NCI-H2196 (cell line): ENCODE data around the gene PIGK.

Experiments used
- DNase-seq: peaks from one replicate; lab custom pipeline; 2025; ENCODE audit not compliant: unreplicated experiment; lab: John Stamatoyannopoulos, UW

Gene PIGK

GRCh38 chr1:77100875-77101274 lies 118.4 kb downstream of the PIGK start:
- no peak for DNase-seq

GRCh38 chr1:77096496-77097255 lies 122.6 kb downstream of the PIGK start:
- no peak for DNase-seq

GRCh38 chr1:77095236-77095635 lies 124.0 kb downstream of the PIGK start:
- no peak for DNase-seq

GRCh38 chr1:77089756-77090155 lies 129.5 kb downstream of the PIGK start:
- no peak for DNase-seq

DNA sequence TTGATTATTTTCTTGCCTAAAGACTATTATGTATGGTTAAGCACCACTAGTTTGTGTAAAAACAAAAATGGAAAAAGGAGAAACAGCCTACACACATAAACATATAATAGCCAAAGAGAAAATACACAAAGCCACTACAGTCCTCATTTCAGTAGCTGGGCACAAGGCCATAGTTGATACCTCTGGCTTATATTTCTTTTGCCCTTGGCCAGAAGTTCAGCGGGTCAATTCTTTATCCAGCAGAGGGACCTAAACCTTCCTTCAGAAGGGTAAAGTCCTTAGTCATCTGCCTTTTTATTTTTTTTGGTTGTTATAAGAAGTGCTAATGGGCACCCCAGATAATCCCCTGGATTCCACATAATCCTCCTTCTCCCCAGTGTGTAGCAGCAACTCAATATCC lies 134.1 kb downstream of the PIGK start:
- DNase-seq: no peak

GRCh38 chr1:77084457-77084856 lies 134.8 kb downstream of the PIGK start:
- no peak for DNase-seq

- DNase-seq: no peak
Measured at GRCh38 chr1:77081834-77082233, 137.4 kb downstream of the PIGK start.

- no peak for DNase-seq
Measured at GRCh38 chr1:77076759-77077158, 142.5 kb downstream of the PIGK start.

DNA sequence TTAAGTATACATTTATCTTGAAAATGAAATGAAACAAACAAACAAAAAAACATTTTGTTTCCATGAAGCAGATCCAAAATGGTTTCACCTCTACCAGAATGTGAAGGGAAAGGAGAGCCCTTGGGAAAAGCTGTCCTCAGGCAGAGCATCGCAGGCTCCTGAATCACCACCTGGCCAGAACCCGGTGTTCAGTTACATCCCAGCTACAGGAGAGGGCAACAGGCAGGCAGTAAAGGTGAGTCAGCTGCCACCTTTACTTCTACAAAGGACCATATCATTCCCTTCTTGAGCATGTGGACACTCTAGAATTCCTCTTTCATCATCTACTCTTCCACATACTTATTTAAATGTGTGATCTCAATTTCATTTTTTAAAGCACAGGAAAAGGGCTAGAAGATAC lies 151.2 kb downstream of the PIGK start:
- peak; percentile 24 for DNase-seq

DNA sequence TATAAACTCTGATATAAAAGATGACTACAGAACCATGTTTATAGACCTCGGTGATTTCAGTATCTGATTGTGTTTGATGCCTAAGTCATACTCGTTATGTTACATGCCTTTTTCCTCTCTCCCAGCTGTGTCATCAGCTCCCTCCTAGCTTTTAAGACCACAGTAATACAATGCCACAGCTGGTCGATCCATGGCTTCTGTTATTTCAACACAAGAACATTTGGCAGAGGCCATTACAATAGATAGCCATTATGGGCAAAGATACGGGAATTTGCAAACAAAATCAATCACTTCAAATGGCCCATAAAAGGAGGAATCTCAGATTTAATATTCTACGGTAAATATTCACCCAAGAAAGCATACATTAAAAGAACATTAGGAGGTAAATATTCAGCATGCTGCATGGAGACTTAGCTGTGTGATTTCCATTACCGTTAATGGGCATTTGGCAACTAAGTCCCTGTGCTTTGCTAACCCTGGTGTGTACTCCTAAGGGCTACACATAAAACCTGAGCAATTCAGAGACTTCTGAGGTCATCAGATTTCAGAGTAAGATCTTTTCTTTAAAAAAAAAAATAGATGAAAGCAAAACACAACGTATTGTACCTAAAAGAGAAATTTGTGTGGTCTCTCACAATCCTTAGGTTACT lies 153.4 kb downstream of the PIGK start:
- DNase-seq: no peak

- DNase-seq: no peak
Measured at GRCh38 chr1:77064246-77064645, 155.0 kb downstream of the PIGK start.

- DNase-seq: no peak
Measured at GRCh38 chr1:77063118-77063517, 156.1 kb downstream of the PIGK start.

- DNase-seq: no peak
Measured at GRCh38 chr1:77061162-77061561, 158.1 kb downstream of the PIGK start.

GRCh38 chr1:77060000-77060399 lies 159.2 kb downstream of the PIGK start:
- no peak for DNase-seq

- DNase-seq: no peak
Measured at GRCh38 chr1:77057994-77058585, 161.1 kb downstream of the PIGK start.

- DNase-seq: no peak
Measured at GRCh38 chr1:77056525-77056924, 162.7 kb downstream of the PIGK start.

- no peak for DNase-seq
Measured at GRCh38 chr1:77051425-77051824, 167.8 kb downstream of the PIGK start.

GRCh38 chr1:77048615-77049005 lies 170.6 kb downstream of the PIGK start:
- DNase-seq: no peak

DNA sequence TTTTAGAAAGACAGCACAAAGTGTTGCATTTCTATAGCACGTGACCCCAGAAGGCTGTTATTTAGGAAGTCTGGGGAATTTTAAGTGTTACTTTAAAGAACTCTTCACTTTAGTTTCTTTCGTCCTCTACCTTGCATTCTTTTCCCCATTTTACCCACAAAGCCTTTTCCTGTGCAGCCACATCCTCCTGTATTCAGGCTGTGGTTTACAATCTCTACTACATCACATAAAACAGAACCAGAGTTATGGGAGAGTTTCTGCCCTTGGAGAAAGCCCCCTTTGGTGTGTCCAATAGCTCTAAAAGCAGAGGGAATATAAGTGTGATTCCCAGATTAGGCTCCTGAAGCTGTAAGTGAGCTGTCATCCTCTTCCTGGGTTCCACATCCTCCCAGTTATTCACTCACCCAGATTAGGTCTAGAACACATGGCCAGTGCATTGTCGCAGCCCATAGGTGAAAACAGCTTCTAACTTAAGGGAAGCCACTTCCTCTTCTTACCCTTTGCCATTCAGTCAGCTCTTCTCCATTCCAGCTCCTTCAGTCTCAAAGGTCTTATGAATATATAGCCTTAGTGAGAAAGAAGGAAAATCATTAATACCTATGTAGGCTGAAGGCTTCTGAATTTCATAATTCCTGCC lies 171.1 kb downstream of the PIGK start:
- DNase-seq: no peak

- no peak for DNase-seq
Measured at GRCh38 chr1:77047575-77047974, 171.7 kb downstream of the PIGK start.

GRCh38 chr1:77044133-77044849 lies 174.9 kb downstream of the PIGK start:
- DNase-seq: no peak
